A549 treated with RU486 at 1 μM for 4 hours (cell line): ENCODE measurements around the gene SLC39A3. TPM values are rescaled to one million over a fixed set of nuclear protein-coding genes. Genes with fewer than 3 reads are reported as not detected.

ENCODE experiments used
- total RNA-seq: library from RNA; stranded (reverse); fragments of 200-300 nt; extraction: Qiagen RNA extraction; gene quantifications from 5 replicates; pipeline ENCODE4 v1.2.3, GENCODE V29; 2022; ENCODE audit warnings: low read depth

SLC39A3 gene
- total RNA-seq = 24.4 to 30.3 TPM (median 29.6 TPM) in 5 replicates

GRCh38 chr19:2739602-2740313 lies at the start of gene SLC39A3:
Gene SLC39A3, minus strand, starts transcription at chr19:2740017. Its CDS starts 2,760 bp downstream, at chr19:2737257.

GRCh38 chr19:2785244-2785997 lies 45.6 kb upstream of the SLC39A3 start, which contains the start of gene THOP1:
Gene THOP1, plus strand, starts transcription at chr19:2785503. Its CDS starts 160 bp downstream, at chr19:2785663.

GRCh38 chr19:2782936-2783780 lies 43.3 kb upstream of the SLC39A3 start, which contains the start of gene SGTA:
Gene SGTA, minus strand, starts transcription at chr19:2783273. Its CDS starts 14,205 bp downstream, at chr19:2769068.

GRCh38 chr19:2720777-2721569 lies 18.8 kb downstream of the SLC39A3 start, which contains the start of gene DIRAS1:
Gene DIRAS1, minus strand, starts transcription at chr19:2721372. Its CDS starts 3,566 bp downstream, at chr19:2717806.

GRCh38 chr19:2702170-2703076 lies 37.4 kb downstream of the SLC39A3 start, which contains the start of gene GNG7:
Gene GNG7, minus strand, starts transcription at chr19:2702694. Its CDS starts 182,006 bp downstream, at chr19:2520688.

Other genes with a start within 250 kb of the SLC39A3 start
- gene GNG7, start 37.3 kb downstream of the SLC39A3 start, total RNA-seq = 0.05 to 0.14 TPM (median 0.06 TPM) in 4 of 5 replicates, not detected in the other
- 3.0 to 4.6 TPM (median 3.9 TPM) in 5 replicates for gene DIRAS1, start 18.6 kb downstream of the SLC39A3 start, total RNA-seq
- 57.9 to 80.1 TPM (median 74.5 TPM) in 5 replicates for gene SGTA, start 43.3 kb upstream of the SLC39A3 start, total RNA-seq
- gene THOP1, start 45.5 kb upstream of the SLC39A3 start, total RNA-seq = 75.6 to 106 TPM (median 98.3 TPM) in 5 replicates
- 1.0 to 1.3 TPM (median 1.2 TPM) in 5 replicates for gene ZNF554, start 79.9 kb upstream of the SLC39A3 start, total RNA-seq
- gene ZNF555, start 101.5 kb upstream of the SLC39A3 start, total RNA-seq = 2.2 to 3.0 TPM (median 2.8 TPM) in 5 replicates
- 0.02 to 0.11 TPM (median 0.05 TPM) in 3 of 5 replicates, not detected in the others for gene ZNF556, start 127.3 kb upstream of the SLC39A3 start, total RNA-seq
- gene ZNF57, start 160.9 kb upstream of the SLC39A3 start, total RNA-seq = 1.9 to 2.9 TPM (median 2.3 TPM) in 5 replicates
- gene ZNF77, start 205.0 kb upstream of the SLC39A3 start, total RNA-seq = 1.7 to 2.5 TPM (median 2.0 TPM) in 5 replicates
- 3.1 to 6.1 TPM (median 5.5 TPM) in 5 replicates for gene TLE6, start 237.5 kb upstream of the SLC39A3 start, total RNA-seq